ENCODE measurements around the gene ATP8A2. TPM values are rescaled to one million over a fixed set of nuclear protein-coding genes. Genes with fewer than 3 reads are reported as not detected.
A peak's percentile ranks its signal among the peaks of the same experiment; 100 is the strongest.

The ATP8A2 gene
- total RNA-seq, 5 donors from 2014 or later (not counting 1 experiment from before 2014, with no cell fraction given): 0.39 to 0.85 (median 0.73) TPM

- Mint-ChIP-seq H3K36me3 (no peaks in the 10 kb centered on the region), H3K4me1 (no peaks in the 10 kb centered on the region), H3K9me3 (peaks cover 0 to 4% (median 0%) of the 10 kb centered on the region in 3 donors), H3K27me3 (peaks cover 0 to 6% of the 10 kb centered on the region in 2 donors), H3K4me3 (no peak overlapping the region), H3K27ac (no peak overlapping the region)
- Histone ChIP-seq H3K27me3 (replicated peaks in 1 of 2; ENCODE audit: control insufficient read depth in 2 of 2, extremely low read depth in 1 of 2, insufficient read depth in 2 of 2, low read length in 1 of 2) (no peaks in the 10 kb centered on the region), H3K4me1 (ENCODE audit: control insufficient read depth in 1 of 2, extremely low read depth in 1 of 2, insufficient read depth in 2 of 2, low read length in 2 of 2) (no peaks in the 10 kb centered on the region), H3K36me3 (ENCODE audit: control insufficient read depth in 2 of 2, extremely low read depth in 1 of 2, insufficient read depth in 1 of 2, low read length in 1 of 2) (no peaks in the 10 kb centered on the region), H3K27ac (ENCODE audit: low read length) (no peak overlapping the region), H3K4me3 (ENCODE audit: control insufficient read depth in 1 of 2, extremely low read depth in 1 of 2, low read length in 1 of 2) (no peak overlapping the region), H3K9me3 (no peaks in the 10 kb centered on the region)
- WGBS (ENCODE audit: insufficient coverage): 63% methylated on average over 2 of the region's 4 CpGs
- ChIA-PET CTCF (no interaction called here), POLR2A (no interaction called here)
- ATAC-seq (replicated peaks in 1 of 4) (no peak), DNase-seq (peak in 1 of 35 experiments; percentile 3)
Measured at GRCh38 chr13:25806264-25806974, 434.6 kb downstream of the ATP8A2 start.

DNA sequence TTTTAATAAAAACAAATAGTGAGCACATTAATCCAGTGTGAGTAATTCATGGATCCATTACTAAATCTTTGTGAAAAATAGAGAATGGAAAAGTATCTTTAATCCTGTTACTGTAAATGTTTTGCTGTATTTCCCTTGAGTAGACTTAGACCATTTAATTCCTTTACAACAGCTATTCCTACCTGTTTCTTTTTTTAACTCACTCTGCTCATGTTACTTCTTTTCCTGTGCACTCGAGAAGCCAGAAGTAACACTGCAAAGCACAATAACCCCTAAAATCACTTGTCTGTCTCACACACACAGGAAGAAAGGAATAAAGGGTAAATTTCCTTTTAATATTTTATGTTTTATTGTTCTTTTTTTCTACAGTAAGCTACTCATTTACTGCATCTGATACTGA lies 435.8 kb downstream of the ATP8A2 start:
- ATAC-seq (replicated peaks in 1 of 4): no peak

DNA sequence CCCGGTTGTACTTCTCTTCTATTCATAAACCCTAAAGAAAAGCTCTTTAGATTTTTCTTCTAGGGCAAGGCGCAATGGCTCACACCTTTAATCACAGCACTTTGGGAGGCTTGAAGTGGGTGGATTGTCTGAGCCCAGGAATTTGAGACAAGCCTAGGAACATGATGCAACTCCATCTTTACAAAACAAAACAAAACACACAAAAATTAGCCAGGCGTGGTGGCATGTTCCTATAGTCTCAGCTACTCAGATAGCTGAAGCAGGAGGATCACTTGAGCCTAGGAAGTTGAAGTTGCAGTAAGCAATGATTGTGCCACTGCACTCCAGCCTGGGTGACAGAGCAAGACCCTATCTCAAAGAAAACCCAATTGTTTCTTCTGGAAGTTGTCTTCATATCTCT lies 439.7 kb downstream of the ATP8A2 start:
- WGBS (ENCODE audit: insufficient coverage): no CpG with 5 or more reads among the region's 3 CpGs
- ATAC-seq (replicated peaks in 1 of 4) (no peak), DNase-seq (no peak)
- Histone ChIP-seq H3K4me1 (ENCODE audit: control insufficient read depth in 1 of 2, extremely low read depth in 1 of 2, insufficient read depth in 2 of 2, low read length in 2 of 2) (no peaks in the 10 kb centered on the region), H3K36me3 (ENCODE audit: control insufficient read depth in 2 of 2, extremely low read depth in 1 of 2, insufficient read depth in 1 of 2, low read length in 1 of 2) (no peaks in the 10 kb centered on the region), H3K27me3 (replicated peaks in 1 of 2; ENCODE audit: control insufficient read depth in 2 of 2, extremely low read depth in 1 of 2, insufficient read depth in 2 of 2, low read length in 1 of 2) (no peaks in the 10 kb centered on the region), H3K4me3 (ENCODE audit: control insufficient read depth in 1 of 2, extremely low read depth in 1 of 2, low read length in 1 of 2) (no peak overlapping the region), H3K27ac (ENCODE audit: low read length) (no peak overlapping the region), H3K9me3 (no peaks in the 10 kb centered on the region)
- H3K9me3 Mint-ChIP-seq: peaks cover 4 to 11% (median 5%) of the 10 kb centered on the region in 3 donors
- H3K4me3 Mint-ChIP-seq: no peak overlapping the region
- H3K27ac Mint-ChIP-seq: no peak overlapping the region
- H3K36me3 Mint-ChIP-seq: no peaks in the 10 kb centered on the region
- CTCF ChIA-PET: no interaction called here
- H3K4me1 Mint-ChIP-seq: no peaks in the 10 kb centered on the region
- POLR2A ChIA-PET: no interaction called here
- peaks cover 3 to 6% of the 10 kb centered on the region in 2 donors for H3K27me3 Mint-ChIP-seq

More for the DNA sequence above, 435.8 kb downstream of the ATP8A2 start:
- H3K36me3 Mint-ChIP-seq: no peaks in the 10 kb centered on the region
- no CpG with 5 or more reads among the region's 1 CpG for WGBS (ENCODE audit: insufficient coverage)
- H3K27me3 Mint-ChIP-seq: peaks cover 3 to 6% of the 10 kb centered on the region in 2 donors
- no peak overlapping the region for H3K27ac ChIP-seq (ENCODE audit: low read length)
- H3K36me3 ChIP-seq (ENCODE audit: control insufficient read depth in 2 of 2, extremely low read depth in 1 of 2, insufficient read depth in 1 of 2, low read length in 1 of 2): no peaks in the 10 kb centered on the region
- H3K4me1 Mint-ChIP-seq: no peaks in the 10 kb centered on the region
- no peak for DNase-seq
- CTCF ChIA-PET: interaction anchor here in 1 of 2 donors (0.7 kb wide), 2 partner anchors 249 to 260 kb away, joined by 3 to 4 read pairs; no protein-coding TSS in a partner anchor
- H3K4me1 ChIP-seq (ENCODE audit: control insufficient read depth in 1 of 2, extremely low read depth in 1 of 2, insufficient read depth in 2 of 2, low read length in 2 of 2): no peaks in the 10 kb centered on the region
- no peaks in the 10 kb centered on the region for H3K27me3 ChIP-seq (replicated peaks in 1 of 2; ENCODE audit: control insufficient read depth in 2 of 2, extremely low read depth in 1 of 2, insufficient read depth in 2 of 2, low read length in 1 of 2)
- no peak overlapping the region for H3K27ac Mint-ChIP-seq
- no peak overlapping the region for H3K4me3 Mint-ChIP-seq
- no peaks in the 10 kb centered on the region for H3K9me3 ChIP-seq
- H3K9me3 Mint-ChIP-seq: peaks cover 4 to 11% (median 5%) of the 10 kb centered on the region in 3 donors
- H3K4me3 ChIP-seq (ENCODE audit: control insufficient read depth in 1 of 2, extremely low read depth in 1 of 2, low read length in 1 of 2): no peak overlapping the region
- POLR2A ChIA-PET: interaction anchor here in 1 of 2 donors (0.7 kb wide), 1 partner anchor 1353 kb away, joined by 3 read pairs; no protein-coding TSS in a partner anchor

DNA sequence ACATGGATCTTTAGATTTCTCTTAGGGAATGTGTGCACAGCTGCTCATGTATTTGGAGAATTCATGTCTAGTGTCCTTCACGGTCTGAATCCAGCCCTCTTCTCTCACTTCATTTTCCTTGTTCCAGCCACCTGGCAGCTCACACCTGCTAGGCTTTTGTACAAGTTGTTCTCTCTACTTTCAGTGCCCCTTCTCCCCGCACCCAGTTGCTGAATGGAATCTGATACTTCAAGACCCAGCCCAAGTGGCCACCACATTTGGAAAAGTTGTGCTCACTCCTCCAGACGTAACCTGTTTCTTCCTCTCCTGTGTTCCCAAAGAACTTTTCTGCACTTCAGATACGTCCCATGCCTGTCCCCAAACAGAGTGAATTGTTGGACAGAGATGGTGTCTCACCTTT lies 444.5 kb downstream of the ATP8A2 start:
- ChIA-PET CTCF (no interaction called here), POLR2A (no interaction called here)
- Histone ChIP-seq H3K4me3 (ENCODE audit: control insufficient read depth in 1 of 2, extremely low read depth in 1 of 2, low read length in 1 of 2) (no peak overlapping the region), H3K27me3 (replicated peaks in 1 of 2; ENCODE audit: control insufficient read depth in 2 of 2, extremely low read depth in 1 of 2, insufficient read depth in 2 of 2, low read length in 1 of 2) (no peaks in the 10 kb centered on the region), H3K36me3 (ENCODE audit: control insufficient read depth in 2 of 2, extremely low read depth in 1 of 2, insufficient read depth in 1 of 2, low read length in 1 of 2) (no peaks in the 10 kb centered on the region), H3K9me3 (no peaks in the 10 kb centered on the region), H3K4me1 (ENCODE audit: control insufficient read depth in 1 of 2, extremely low read depth in 1 of 2, insufficient read depth in 2 of 2, low read length in 2 of 2) (no peaks in the 10 kb centered on the region), H3K27ac (ENCODE audit: low read length) (no peak overlapping the region)
- no peaks in the 10 kb centered on the region for H3K4me1 Mint-ChIP-seq
- no peaks in the 10 kb centered on the region for H3K36me3 Mint-ChIP-seq
- peaks cover 2 to 3% of the 10 kb centered on the region in 2 donors for H3K27me3 Mint-ChIP-seq
- peaks cover 4 to 7% (median 5%) of the 10 kb centered on the region in 3 donors for H3K9me3 Mint-ChIP-seq
- 100% methylated on average over 1 of the region's 4 CpGs for WGBS (ENCODE audit: insufficient coverage)
- no peak overlapping the region for H3K27ac Mint-ChIP-seq
- DNase-seq (no peak), ATAC-seq (replicated peaks in 1 of 4) (no peak)
- no peak overlapping the region for H3K4me3 Mint-ChIP-seq

DNA sequence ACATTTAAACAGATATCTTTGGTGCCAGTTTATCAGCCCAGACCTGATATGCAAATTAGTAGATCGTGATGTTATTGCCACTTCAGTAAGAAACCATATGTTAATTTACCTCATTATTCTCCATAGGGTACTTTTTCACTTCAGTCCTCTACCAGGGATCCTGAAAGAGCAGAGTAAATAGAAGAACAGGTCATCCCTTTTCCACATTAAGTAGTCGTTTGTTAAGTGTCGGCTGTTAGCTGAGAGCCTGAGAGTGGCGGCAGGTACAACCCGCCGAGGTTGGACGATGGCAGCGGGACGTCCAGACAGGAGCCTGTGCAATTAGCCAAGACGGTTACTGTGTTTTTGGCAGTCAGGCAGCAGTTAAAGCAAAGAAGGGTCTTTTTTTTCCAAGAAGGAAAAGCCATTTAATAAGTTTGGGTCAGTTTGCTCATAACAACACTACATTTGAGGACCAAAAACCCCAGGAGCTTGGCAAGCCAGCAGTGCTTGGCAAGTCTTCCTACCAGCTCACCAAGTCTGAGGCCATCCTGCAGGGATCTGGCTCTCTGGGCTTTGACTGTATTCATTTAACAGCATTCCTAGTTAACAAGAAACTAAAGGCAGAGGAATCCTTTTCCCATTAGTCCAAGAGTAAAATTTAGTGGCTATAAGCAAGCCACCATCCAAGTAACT lies 448.2 kb downstream of the ATP8A2 start:
- DNase-seq (no peak), ATAC-seq (replicated peaks in 1 of 4) (no peak)
- Histone ChIP-seq H3K4me1 (ENCODE audit: control insufficient read depth in 1 of 2, extremely low read depth in 1 of 2, insufficient read depth in 2 of 2, low read length in 2 of 2) (no peaks in the 10 kb centered on the region), H3K4me3 (ENCODE audit: control insufficient read depth in 1 of 2, extremely low read depth in 1 of 2, low read length in 1 of 2) (no peak overlapping the region), H3K9me3 (no peaks in the 10 kb centered on the region), H3K27ac (ENCODE audit: low read length) (no peak overlapping the region), H3K27me3 (replicated peaks in 1 of 2; ENCODE audit: control insufficient read depth in 2 of 2, extremely low read depth in 1 of 2, insufficient read depth in 2 of 2, low read length in 1 of 2) (no peaks in the 10 kb centered on the region), H3K36me3 (ENCODE audit: control insufficient read depth in 2 of 2, extremely low read depth in 1 of 2, insufficient read depth in 1 of 2, low read length in 1 of 2) (no peaks in the 10 kb centered on the region)
- POLR2A ChIA-PET: interaction anchor here in 1 of 2 donors (0.6 kb wide), 1 partner anchor 155 kb away, joined by 7 read pairs; no protein-coding TSS in a partner anchor
- no peaks in the 10 kb centered on the region for H3K36me3 Mint-ChIP-seq
- peaks cover 0 to 4% of the 10 kb centered on the region in 2 donors for H3K27me3 Mint-ChIP-seq
- WGBS (ENCODE audit: insufficient coverage): 92% methylated on average over 6 of the region's 10 CpGs
- CTCF ChIA-PET: no interaction called here
- H3K4me1 Mint-ChIP-seq: no peaks in the 10 kb centered on the region
- no peak overlapping the region for H3K4me3 Mint-ChIP-seq
- H3K9me3 Mint-ChIP-seq: peaks cover 0 to 7% (median 3%) of the 10 kb centered on the region in 3 donors
- H3K27ac Mint-ChIP-seq: no peak overlapping the region

DNA sequence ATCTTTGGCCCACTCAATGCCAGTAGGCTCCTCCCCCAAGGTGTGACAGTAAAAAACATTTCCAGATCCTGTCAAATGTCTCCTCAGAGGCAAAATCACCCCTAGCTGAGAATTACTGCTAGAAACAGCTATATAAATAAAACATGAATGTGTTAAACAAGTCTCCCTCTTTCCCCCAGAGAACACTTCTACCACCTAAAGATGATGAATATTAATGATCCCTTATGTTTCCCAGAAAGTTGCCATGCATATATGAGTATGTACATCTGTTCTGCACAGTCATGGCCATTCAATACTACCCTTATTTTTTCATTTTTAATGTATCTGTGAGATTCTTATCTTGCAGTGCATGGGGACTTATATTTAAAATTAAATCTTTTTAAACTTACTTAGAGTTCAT lies 450.0 kb downstream of the ATP8A2 start:
- no peaks in the 10 kb centered on the region for H3K4me1 Mint-ChIP-seq
- H3K36me3 Mint-ChIP-seq: no peaks in the 10 kb centered on the region
- Histone ChIP-seq H3K27ac (ENCODE audit: low read length) (no peak overlapping the region), H3K9me3 (no peaks in the 10 kb centered on the region), H3K27me3 (replicated peaks in 1 of 2; ENCODE audit: control insufficient read depth in 2 of 2, extremely low read depth in 1 of 2, insufficient read depth in 2 of 2, low read length in 1 of 2) (no peaks in the 10 kb centered on the region), H3K4me3 (ENCODE audit: control insufficient read depth in 1 of 2, extremely low read depth in 1 of 2, low read length in 1 of 2) (no peak overlapping the region), H3K4me1 (ENCODE audit: control insufficient read depth in 1 of 2, extremely low read depth in 1 of 2, insufficient read depth in 2 of 2, low read length in 2 of 2) (no peaks in the 10 kb centered on the region), H3K36me3 (ENCODE audit: control insufficient read depth in 2 of 2, extremely low read depth in 1 of 2, insufficient read depth in 1 of 2, low read length in 1 of 2) (no peaks in the 10 kb centered on the region)
- H3K27me3 Mint-ChIP-seq: peaks cover 0 to 8% of the 10 kb centered on the region in 2 donors
- ATAC-seq (replicated peaks in 1 of 4) (no peak), DNase-seq (no peak)
- POLR2A ChIA-PET: no interaction called here
- no peak overlapping the region for H3K27ac Mint-ChIP-seq
- H3K4me3 Mint-ChIP-seq: no peak overlapping the region
- peaks cover 0 to 7% (median 3%) of the 10 kb centered on the region in 3 donors for H3K9me3 Mint-ChIP-seq
- CTCF ChIA-PET: interaction anchor here in 1 of 2 donors (0.6 kb wide), 1 partner anchor 19 kb away, joined by 3 read pairs; no protein-coding TSS in a partner anchor
